ENCODE results near the gene CSNK1A1L. TPM values are rescaled to one million over a fixed set of nuclear protein-coding genes. Genes with fewer than 3 reads are reported as not detected.

CSNK1A1L gene
- total RNA-seq, 1 donor from 2014 or later: not detected

GRCh38 chr13:37142877-37143276 lies 37.4 kb upstream of the CSNK1A1L start:
- H3K4me3 ChIP-seq (ENCODE audit: low read depth, low read length): no peak overlapping the region
- no peak for DNase-seq (ENCODE audit: low read depth)
- TF ChIP-seq CTCF (IDR thresholded peaks at IDR 0.05; ENCODE audit: insufficient read depth, low read length, severe bottlenecking): no peak
- no peaks in the 10 kb centered on the region for H3K27me3 ChIP-seq (ENCODE audit: control insufficient read depth, insufficient read depth, low read length)
- no peak for FAIRE-seq
- H3K36me3 ChIP-seq (ENCODE audit: control insufficient read depth, insufficient read depth, low read length): no peaks in the 10 kb centered on the region

- no peak for DNase-seq (ENCODE audit: low read depth)
- TF ChIP-seq CTCF (IDR thresholded peaks at IDR 0.05; ENCODE audit: insufficient read depth, low read length, severe bottlenecking): no peak
- no peaks in the 10 kb centered on the region for H3K27me3 ChIP-seq (ENCODE audit: control insufficient read depth, insufficient read depth, low read length)
- no peak overlapping the region for H3K4me3 ChIP-seq (ENCODE audit: low read depth, low read length)
- H3K36me3 ChIP-seq (ENCODE audit: control insufficient read depth, insufficient read depth, low read length): no peaks in the 10 kb centered on the region
- no peak for FAIRE-seq
These were observed 35.5 kb upstream of the CSNK1A1L start for GRCh38 chr13:37141011-37141410.

- H3K4me3 ChIP-seq (ENCODE audit: low read depth, low read length): no peak overlapping the region
- H3K27me3 ChIP-seq (ENCODE audit: control insufficient read depth, insufficient read depth, low read length): no peaks in the 10 kb centered on the region
- no peak for TF ChIP-seq CTCF (IDR thresholded peaks at IDR 0.05; ENCODE audit: insufficient read depth, low read length, severe bottlenecking)
- FAIRE-seq (no peak), DNase-seq (ENCODE audit: low read depth) (no peak)
- no peaks in the 10 kb centered on the region for H3K36me3 ChIP-seq (ENCODE audit: control insufficient read depth, insufficient read depth, low read length)
These were observed 33.9 kb upstream of the CSNK1A1L start for GRCh38 chr13:37139356-37139755.

GRCh38 chr13:37138926-37139325 lies 33.5 kb upstream of the CSNK1A1L start:
- no peak for TF ChIP-seq CTCF (IDR thresholded peaks at IDR 0.05; ENCODE audit: insufficient read depth, low read length, severe bottlenecking)
- Histone ChIP-seq H3K27me3 (ENCODE audit: control insufficient read depth, insufficient read depth, low read length) (no peaks in the 10 kb centered on the region), H3K36me3 (ENCODE audit: control insufficient read depth, insufficient read depth, low read length) (no peaks in the 10 kb centered on the region), H3K4me3 (ENCODE audit: low read depth, low read length) (no peak overlapping the region)
- no peak for FAIRE-seq
- DNase-seq (ENCODE audit: low read depth): no peak

GRCh38 chr13:37138169-37138568 lies 32.7 kb upstream of the CSNK1A1L start:
- Histone ChIP-seq H3K4me3 (ENCODE audit: low read depth, low read length) (no peak overlapping the region), H3K27me3 (ENCODE audit: control insufficient read depth, insufficient read depth, low read length) (no peaks in the 10 kb centered on the region), H3K36me3 (ENCODE audit: control insufficient read depth, insufficient read depth, low read length) (no peaks in the 10 kb centered on the region)
- DNase-seq (ENCODE audit: low read depth): peak; percentile 27
- peak; percentile 23 for TF ChIP-seq CTCF (IDR thresholded peaks at IDR 0.05; ENCODE audit: insufficient read depth, low read length, severe bottlenecking)
- FAIRE-seq: no peak

GRCh38 chr13:37136633-37137032 lies 31.2 kb upstream of the CSNK1A1L start:
- Histone ChIP-seq H3K27me3 (ENCODE audit: control insufficient read depth, insufficient read depth, low read length) (no peaks in the 10 kb centered on the region), H3K36me3 (ENCODE audit: control insufficient read depth, insufficient read depth, low read length) (no peaks in the 10 kb centered on the region), H3K4me3 (ENCODE audit: low read depth, low read length) (no peak overlapping the region)
- TF ChIP-seq CTCF (IDR thresholded peaks at IDR 0.05; ENCODE audit: insufficient read depth, low read length, severe bottlenecking): no peak
- DNase-seq (ENCODE audit: low read depth) (no peak), FAIRE-seq (no peak)

All from bronchial epithelial cell (primary cell).